Esophagus squamous epithelium (tissue), 4 donors: Measurements from ENCODE around the gene ZC3H10.

ENCODE experiments used
- CTCF ChIP-seq, 6 experiments: fragments of 450-650 bp in 4 of 6; fragments of 200-600 bp in 2 of 6; sonication (generic) in 2 of 6; IDR thresholded peaks; one replicate each; pipeline ENCODE4 v1.5.1; 2016 to 2019; ENCODE audit warnings: antibody characterized with exemption in 6 of 6, mild to moderate bottlenecking in 4 of 6, moderate library complexity in 4 of 6
- POLR2A ChIP-seq, 4 donors: fragments of 450-650 bp; IDR thresholded peaks; one replicate each; pipeline ENCODE4 v1.6.1; 2017; ENCODE audit warnings: antibody characterized with exemption in 4 of 4, mild to moderate bottlenecking in 4 of 4, moderate library complexity in 3 of 4

- TF ChIP-seq CTCF (IDR thresholded peaks at IDR 0.05) (no peak), POLR2A (IDR thresholded peaks at IDR 0.05) (no peak)
Observed at GRCh38 chr12:56103066-56103711, 14.9 kb upstream of the ZC3H10 start.
